Calu3 (cell line): ENCODE results near the gene SAFB. TPM values are rescaled to one million over a fixed set of nuclear protein-coding genes. Genes with fewer than 3 reads are reported as not detected.

Source experiments
- BruUV-seq: library from RNA; stranded (reverse); fragments of 400-500 nt; replicated peaks from 2 replicates; lab custom pipeline; 2021; lab: Mats Ljungman, UMichigan
- CTCF ChIA-PET: fragments of 300-600 bp; sonication (Branson Sonifier 250); formaldehyde crosslinking; loops from one replicate; lab custom pipeline; 2022; ENCODE audit warnings: antibody characterized with exemption; lab: Charles Lee
- DNase-seq: peaks from one replicate; pipeline ENCODE4 v3.0.0; 2022
- H3K27ac Mint-ChIP-seq: one replicate; pipeline ENCODE4 v1.8.0; 2022; ENCODE audit warnings: mixed read lengths; ENCODE audit not compliant: unreplicated experiment
- H3K27me3 Mint-ChIP-seq: one replicate; pipeline ENCODE4 v1.8.0; 2022; ENCODE audit warnings: mixed read lengths; ENCODE audit not compliant: unreplicated experiment
- H3K36me3 Mint-ChIP-seq: one replicate; pipeline ENCODE4 v1.8.0; 2022; ENCODE audit warnings: mild to moderate bottlenecking, moderate library complexity, mixed read lengths; ENCODE audit not compliant: insufficient read depth, unreplicated experiment
- H3K4me1 Mint-ChIP-seq: one replicate; pipeline ENCODE4 v1.8.0; 2022; ENCODE audit warnings: mild to moderate bottlenecking, low read depth, mixed read lengths; ENCODE audit not compliant: unreplicated experiment
- H3K4me3 Mint-ChIP-seq: one replicate; pipeline ENCODE4 v1.8.0; 2022; ENCODE audit warnings: mild to moderate bottlenecking, low read depth, moderate library complexity, mixed read lengths; ENCODE audit not compliant: unreplicated experiment
- H3K9me3 Mint-ChIP-seq: one replicate; pipeline ENCODE4 v1.8.0; 2022; ENCODE audit warnings: low read depth, mixed read lengths; ENCODE audit not compliant: unreplicated experiment
- CTCF ChIP-seq: fragments of 200-600 bp; IDR thresholded peaks from one replicate; pipeline ENCODE4 v1.8.0; 2022; ENCODE audit warnings: antibody characterized with exemption; ENCODE audit not compliant: unreplicated experiment
- intact Hi-C: fragments of 100-400 bp; cut with micrococcal nuclease; formaldehyde crosslinking; loops from one replicate; pipeline ENCODE4 v1.10.0; 2022; ENCODE audit not compliant: unreplicated experiment
- total RNA-seq: library from RNA; stranded (reverse); gene quantifications from 2 replicates; pipeline ENCODE4 v1.2.3, GENCODE V29; 2022

SAFB gene
- total RNA-seq, 1 experiment from 2014 or later, result 87.3 TPM

DNA sequence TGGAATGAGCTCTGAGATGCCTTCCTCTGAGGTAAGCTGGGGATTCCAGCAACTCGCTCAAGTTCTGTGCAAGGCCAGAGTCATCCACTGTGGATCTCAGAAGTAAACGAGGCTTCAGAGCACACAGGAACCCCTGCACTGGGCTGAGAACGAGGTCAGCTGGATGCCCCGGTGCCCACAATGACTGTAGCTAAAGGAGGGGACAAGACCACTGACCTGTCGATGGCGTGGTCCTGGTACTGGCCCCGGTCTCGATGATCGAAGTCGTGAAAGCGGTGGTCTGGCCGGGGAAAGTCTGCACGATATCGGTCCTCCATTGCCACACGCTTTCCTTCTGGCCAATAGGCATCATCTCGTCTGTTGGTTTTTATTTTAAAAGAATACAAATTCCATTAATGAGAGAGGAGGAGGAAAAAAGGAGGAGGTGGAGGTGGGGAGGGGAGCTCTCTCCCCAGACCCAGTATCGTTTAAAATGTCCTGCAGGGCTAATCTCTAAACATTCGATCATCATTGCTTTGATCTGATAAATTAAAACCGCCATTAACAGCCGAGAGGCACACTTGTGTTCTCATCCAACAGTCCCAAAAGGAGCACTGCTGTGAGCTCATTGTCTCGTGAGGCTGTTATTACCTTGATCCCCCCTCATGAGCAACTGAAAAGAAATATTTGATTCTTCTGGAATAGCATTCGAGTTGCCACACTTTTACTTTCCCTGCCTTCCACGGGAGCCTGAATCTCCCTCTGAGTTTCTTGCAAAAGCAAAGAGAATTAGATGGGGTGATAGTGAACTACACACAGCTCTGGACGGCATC, 30.1 kb upstream of the SAFB start:
- Mint-ChIP-seq H3K4me3 (no peak overlapping the region), H3K36me3 (peaks cover 47% of the 10 kb centered on the region), H3K9me3 (no peaks in the 10 kb centered on the region), H3K4me1 (no peaks in the 10 kb centered on the region), H3K27me3 (no peaks in the 10 kb centered on the region), H3K27ac (no peak overlapping the region)
- CTCF ChIA-PET, result no interaction called here
- intact Hi-C loops, result no loop called here
- no peak for TF ChIP-seq CTCF
- no peak for DNase-seq
- BruUV-seq, result no TSS peak

- no peak for DNase-seq
- Mint-ChIP-seq H3K36me3 (peaks cover 41% of the 10 kb centered on the region), H3K27me3 (no peaks in the 10 kb centered on the region), H3K4me3 (no peak overlapping the region), H3K9me3 (no peaks in the 10 kb centered on the region), H3K27ac (no peak overlapping the region), H3K4me1 (no peaks in the 10 kb centered on the region)
- no TSS peak for BruUV-seq
- intact Hi-C loops, result no loop called here
- CTCF ChIA-PET, result no interaction called here
- TF ChIP-seq CTCF, result no peak
Observed at GRCh38 chr19:5593343-5594255, 29.3 kb upstream of the SAFB start.

- no TSS peak for BruUV-seq
- no peak for TF ChIP-seq CTCF
- intact Hi-C loops, result no loop called here
- Mint-ChIP-seq H3K27me3 (no peaks in the 10 kb centered on the region), H3K9me3 (no peaks in the 10 kb centered on the region), H3K4me3 (no peak overlapping the region), H3K27ac (no peak overlapping the region), H3K36me3 (peaks cover 41% of the 10 kb centered on the region), H3K4me1 (no peaks in the 10 kb centered on the region)
- DNase-seq, result no peak
- CTCF ChIA-PET, result no interaction called here
Observed at GRCh38 chr19:5594521-5594950, 28.3 kb upstream of the SAFB start.

DNA sequence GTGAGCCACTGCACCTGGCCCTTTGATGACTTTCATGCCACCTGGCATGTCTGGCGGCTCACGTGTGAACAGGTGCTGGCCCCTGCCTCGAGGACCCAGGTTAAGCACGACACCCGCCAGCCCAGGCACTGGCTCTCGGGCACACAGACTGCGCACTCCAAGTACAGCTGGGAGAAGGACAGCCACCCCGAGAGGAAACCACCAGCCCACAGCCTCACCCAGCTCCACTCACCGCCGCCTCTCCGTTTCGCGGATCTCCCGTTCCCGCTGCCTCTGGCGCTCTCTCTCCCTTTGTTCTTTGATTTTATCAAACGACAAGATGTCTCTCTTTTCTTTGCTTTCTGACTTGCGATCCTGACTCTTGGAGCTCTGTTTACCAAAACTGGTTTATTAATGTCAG, 27.8 kb upstream of the SAFB start:
- CTCF ChIA-PET, result interaction anchor here (0.6 kb wide), 1 partner anchor 881 kb away, joined by 3 read pairs; no protein-coding TSS in a partner anchor

More for the DNA sequence above, 27.8 kb upstream of the SAFB start:
- Mint-ChIP-seq H3K36me3 (peaks cover 44% of the 10 kb centered on the region), H3K27ac (no peak overlapping the region), H3K4me3 (no peak overlapping the region), H3K4me1 (no peaks in the 10 kb centered on the region), H3K27me3 (no peaks in the 10 kb centered on the region), H3K9me3 (no peaks in the 10 kb centered on the region)
- TF ChIP-seq CTCF, result no peak
- intact Hi-C loops, result no loop called here
- no TSS peak for BruUV-seq
- DNase-seq, result no peak
